ENCODE data around the gene HDAC5. TPM values are rescaled to one million over a fixed set of nuclear protein-coding genes. Genes with fewer than 3 reads are reported as not detected.
"Not testable (repeated sequence)": the region's sequence is repeated elsewhere in the genome, so short reads cannot be mapped to it uniquely, and the experiment has no call there.

HDAC5 gene
- total RNA-seq, 2 donors from 2014 or later, result 19.0 to 26.6 TPM

GRCh38 chr17:44128383-44128782 is 4.9 kb upstream of the HDAC5 start:
- Histone ChIP-seq H3K4me3 (no peak overlapping the region), H3K9ac (ENCODE audit: low read depth in 2 of 2, low read length in 2 of 2) (no peak overlapping the region), H3K9me3 (no peaks in the 10 kb centered on the region), H3K4me1 (no peaks in the 10 kb centered on the region), H3K27me3 (no peaks in the 10 kb centered on the region), H3K27ac (no peak overlapping the region), H3K36me3 (no peaks in the 10 kb centered on the region)
- no peak for DNase-seq
- TF ChIP-seq CTCF (IDR thresholded peaks at IDR 0.05), result no peak
- intact Hi-C loops (cut with DNase I), result no loop called here

GRCh38 chr17:44124118-44124438 is 637 bp upstream of the HDAC5 start:
- no peaks in the 10 kb centered on the region for H3K4me1 ChIP-seq
- H3K27me3 ChIP-seq, result no peaks in the 10 kb centered on the region
- DNase-seq, result no peak
- TF ChIP-seq CTCF (IDR thresholded peaks at IDR 0.05), result no peak
- no peaks in the 10 kb centered on the region for H3K36me3 ChIP-seq
- H3K4me3 ChIP-seq, result peak overlapping the region; percentile 84
- H3K27ac ChIP-seq, result peak overlapping the region; percentile 75
- H3K9ac ChIP-seq (ENCODE audit: low read depth in 2 of 2, low read length in 2 of 2), result peak overlapping the region; percentile 75 to 89
- intact Hi-C loops (cut with DNase I), result no loop called here
- H3K9me3 ChIP-seq, result no peaks in the 10 kb centered on the region

- TF ChIP-seq CTCF (IDR thresholded peaks at IDR 0.05), result no peak
- intact Hi-C loops (cut with DNase I), result no loop called here
- DNase-seq, result no peak
Measured at GRCh38 chr17:44122816-44123355, 555 bp downstream of the HDAC5 start.

GRCh38 chr17:44121997-44122815 is 1.2 kb downstream of the HDAC5 start:
- H3K36me3 ChIP-seq, result no peaks in the 10 kb centered on the region
- peak overlapping the region; percentile 84 for H3K4me3 ChIP-seq
- H3K27me3 ChIP-seq, result no peaks in the 10 kb centered on the region
- DNase-seq, result no peak
- no peak for TF ChIP-seq CTCF (IDR thresholded peaks at IDR 0.05)
- no peak overlapping the region for H3K27ac ChIP-seq
- H3K9ac ChIP-seq (ENCODE audit: low read depth in 2 of 2, low read length in 2 of 2), result peak overlapping the region; percentile 81 to 90
- intact Hi-C loops (cut with DNase I), result no loop called here
- H3K9me3 ChIP-seq, result no peaks in the 10 kb centered on the region
- no peaks in the 10 kb centered on the region for H3K4me1 ChIP-seq

More at GRCh38 chr17:44122816-44123355, 555 bp downstream of the HDAC5 start:
- Histone ChIP-seq H3K27me3 (no peaks in the 10 kb centered on the region), H3K27ac (peak overlapping the region; percentile 78), H3K9me3 (no peaks in the 10 kb centered on the region), H3K4me3 (peak overlapping the region; percentile 84), H3K9ac (ENCODE audit: low read depth in 2 of 2, low read length in 2 of 2) (peak overlapping the region; percentile 81 to 90), H3K36me3 (no peaks in the 10 kb centered on the region), H3K4me1 (no peaks in the 10 kb centered on the region)

- H3K27me3 ChIP-seq, result no peaks in the 10 kb centered on the region
- intact Hi-C loops (cut with DNase I), result no loop called here
- H3K27ac ChIP-seq, result no peak overlapping the region
- no peak for TF ChIP-seq CTCF (IDR thresholded peaks at IDR 0.05)
- DNase-seq, result no peak
- no peaks in the 10 kb centered on the region for H3K4me1 ChIP-seq
- no peak overlapping the region for H3K4me3 ChIP-seq
- no peaks in the 10 kb centered on the region for H3K36me3 ChIP-seq
- no peaks in the 10 kb centered on the region for H3K9me3 ChIP-seq
- no peak overlapping the region for H3K9ac ChIP-seq (ENCODE audit: low read depth in 2 of 2, low read length in 2 of 2)
Measured at GRCh38 chr17:44120851-44121605, 2.4 kb downstream of the HDAC5 start.

GRCh38 chr17:44120281-44120680 is 3.2 kb downstream of the HDAC5 start:
- DNase-seq; H3K9ac ChIP-seq (ENCODE audit: low read depth in 2 of 2, low read length in 2 of 2); H3K4me3 ChIP-seq; H3K4me1 ChIP-seq; intact Hi-C loops (cut with DNase I); H3K36me3 ChIP-seq; H3K9me3 ChIP-seq; H3K27ac ChIP-seq; H3K27me3 ChIP-seq: not testable (repeated sequence)

All from colonic mucosa (tissue), 4 donors.